Heart left ventricle (tissue), 13 donors: Measurements from ENCODE around the gene SLC41A1.
A peak's percentile ranks its signal among the peaks of the same experiment; 100 is the strongest.

ENCODE experiments used
- CTCF ChIP-seq, 12 donors: fragments of 200-600 bp; sonication (generic) in 4 of 12; IDR thresholded peaks; one replicate each; pipeline versions ENCODE4 v1.5.0 to v1.8.0; 2018 to 2022; ENCODE audit warnings: antibody characterized with exemption in 12 of 12, mild to moderate bottlenecking in 5 of 12
- POLR2A ChIP-seq, 2 donors: fragments of 450-650 bp; IDR thresholded peaks; one replicate each; pipeline ENCODE4 v1.6.1; 2017; ENCODE audit warnings: antibody characterized with exemption in 2 of 2, mild to moderate bottlenecking in 2 of 2, moderate library complexity in 2 of 2
- donor health status: ischemic (EF 13 %, LVEDD 7.1; RV severe dilation, severe dysfunction).
- donor health status: DM: no; HTN: yes; CAD: no.
- donor health status: DM: no; HTN: no; CAD: no.
- donor health status: ischemic (EF 25% LVEDD 6.9; RV normal size, moderate dysfunction).
- donor health status: ischemic (EF 25% LVEDD 5.7; RV mildly dilated, moderate dysfunction).
- donor health status: ischemic (EF 35%, LVEDD 5.7; RV mildly dilated, moderate dysfunction).
- donor health status: nonischemic (EF 11% LVEDD 7.7; RV severe dilation, severe dysfunction).
- donor health status: DM: yes; HTN: yes; CAD: no.
- donor health status: PGD.
- donor health status: ischemic (EF 29% LVEDD 5.4; RV normal size, mild dysfunction).
- donor health status: nonischemic (EF 23%, LVEDD 6.1; RV moderate dilation, normal function).

DNA sequence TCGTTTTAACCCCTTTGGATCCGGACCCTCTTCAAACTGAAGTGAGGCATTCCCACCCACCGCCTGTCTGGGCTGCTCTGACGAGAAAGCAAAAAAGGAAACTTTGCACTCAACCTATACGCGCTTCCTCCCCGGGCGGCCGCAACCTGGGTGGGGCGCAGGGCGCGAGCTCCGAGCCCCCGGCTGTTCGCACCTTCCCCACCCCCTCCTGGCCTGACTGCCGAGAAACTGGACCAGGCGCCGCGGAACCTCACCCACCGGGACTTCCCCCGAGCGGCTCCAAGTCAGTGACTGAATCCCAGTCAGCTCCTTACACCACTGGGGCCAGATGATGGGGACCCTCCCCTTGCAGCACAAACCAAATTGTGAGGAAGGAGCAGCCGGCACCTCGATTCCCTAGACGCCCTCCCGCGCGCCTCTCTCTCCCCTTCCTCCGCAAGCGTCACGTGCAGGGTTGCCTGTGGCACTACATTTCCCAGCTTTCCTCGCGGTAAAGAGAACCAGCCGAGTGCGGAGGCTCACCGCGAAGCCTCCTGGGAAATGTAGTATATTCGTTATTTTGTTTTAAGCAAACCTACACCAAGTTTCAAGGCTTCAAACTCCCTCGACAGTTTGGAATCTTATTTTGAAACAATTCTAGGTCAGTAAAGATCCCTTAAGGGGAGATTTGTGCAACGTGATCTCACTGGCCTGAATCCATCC is 37.8 kb downstream of the SLC41A1 start, which contains the start of gene RAB29:
- TF ChIP-seq CTCF (IDR thresholded peaks at IDR 0.05) (no peak), POLR2A (IDR thresholded peaks at IDR 0.05) (peak in 1 of 2 donors; percentile 65)
